HepG2 (cell line): ENCODE data around the gene SNX21. TPM values are rescaled to one million over a fixed set of nuclear protein-coding genes. Genes with fewer than 3 reads are reported as not detected.

Experiments
- ATRX ChIP-seq: sonication (generic); formaldehyde crosslinking; IDR thresholded peaks from 2 replicates; pipeline ENCODE4 v1.4.0; 2020; ENCODE audit warnings: missing genetic modification reagents, borderline replicate concordance
- ETS1 ChIP-seq: sonication (generic); formaldehyde crosslinking; IDR thresholded peaks from 2 replicates; pipeline ENCODE4 v1.4.0; 2020; ENCODE audit warnings: missing genetic modification reagents
- FOSL1 ChIP-seq: sonication (generic); formaldehyde crosslinking; IDR thresholded peaks from 2 replicates; pipeline ENCODE4 v1.9.0; 2021; ENCODE audit warnings: missing genetic modification reagents, borderline replicate concordance
- GLMP ChIP-seq: sonication (generic); formaldehyde crosslinking; IDR thresholded peaks from 2 replicates; pipeline ENCODE4 v1.9.0; 2021; ENCODE audit warnings: missing genetic modification reagents, mild to moderate bottlenecking, borderline replicate concordance
- HMGA1 ChIP-seq: sonication (generic); formaldehyde crosslinking; conservative IDR thresholded peaks from 2 replicates; pipeline ENCODE4 v1.4.0; 2020; ENCODE audit warnings: missing genetic modification reagents
- JUN ChIP-seq: sonication (generic); formaldehyde crosslinking; IDR thresholded peaks from 2 replicates; pipeline ENCODE4 v1.4.0; 2020; ENCODE audit warnings: mild to moderate bottlenecking, missing genetic modification reagents
- KDM1A ChIP-seq: IDR thresholded peaks from 2 replicates; pipeline ENCODE4 v1.6.1; 2016; ENCODE audit warnings: missing compliant biosample characterization
- KLF9 ChIP-seq: IDR thresholded peaks from 2 replicates; pipeline ENCODE4 v1.6.1; 2016; ENCODE audit warnings: low read depth
- NR2F1 ChIP-seq, 2 experiments: fragments of 450-650 bp in 1 of 2; formaldehyde crosslinking in 1 of 2; IDR thresholded peaks; 2 replicates each; pipeline versions ENCODE4 v1.5.0 to v1.6.1; 2016 to 2020; ENCODE audit warnings: mild to moderate bottlenecking in 1 of 2, missing compliant biosample characterization in 1 of 2, missing genetic modification reagents in 1 of 2, moderate library complexity in 1 of 2
- POLR2A ChIP-seq, 2 experiments: IDR thresholded peaks; 2 replicates each; pipeline ENCODE4 v1.6.1; 2011; ENCODE audit warnings: low read depth in 2 of 2, low read length in 2 of 2, mild to moderate bottlenecking in 1 of 2, moderate library complexity in 1 of 2; ENCODE audit not compliant: insufficient read depth in 1 of 2
- TBL1XR1 ChIP-seq: fragments of 150-350 bp; IDR thresholded peaks from 2 replicates; pipeline ENCODE4 v1.6.1; 2014; ENCODE audit warnings: borderline replicate concordance, low read length; ENCODE audit not compliant: partially characterized antibody
- ZBED4 ChIP-seq: sonication (generic); formaldehyde crosslinking; IDR thresholded peaks from 2 replicates; pipeline ENCODE4 v1.4.0; 2020; ENCODE audit warnings: missing genetic modification reagents, borderline replicate concordance
- ZBTB34 ChIP-seq: sonication (generic); formaldehyde crosslinking; IDR thresholded peaks from 2 replicates; pipeline ENCODE4 v1.8.0; 2022; ENCODE audit warnings: mild to moderate bottlenecking, missing genetic modification reagents
- ZBTB38 ChIP-seq: sonication (generic); formaldehyde crosslinking; IDR thresholded peaks from 2 replicates; pipeline ENCODE4 v1.5.1; 2020; ENCODE audit warnings: mild to moderate bottlenecking, missing genetic modification reagents
- ZFP37 ChIP-seq: sonication (generic); formaldehyde crosslinking; IDR thresholded peaks from 2 replicates; pipeline ENCODE4 v1.4.0; 2020; ENCODE audit warnings: missing genetic modification reagents, borderline replicate concordance
- ZKSCAN5 ChIP-seq: sonication (generic); formaldehyde crosslinking; IDR thresholded peaks from 2 replicates; pipeline ENCODE4 v1.5.1; 2020; ENCODE audit warnings: mild to moderate bottlenecking, missing genetic modification reagents
- ZNF18 ChIP-seq: sonication (generic); formaldehyde crosslinking; IDR thresholded peaks from 2 replicates; pipeline ENCODE4 v1.8.0; 2022; ENCODE audit warnings: mild to moderate bottlenecking, missing genetic modification reagents; ENCODE audit not compliant: insufficient replicate concordance
- ZNF451 ChIP-seq: sonication (generic); formaldehyde crosslinking; IDR thresholded peaks from 2 replicates; pipeline ENCODE4 v1.5.0; 2020; ENCODE audit warnings: mild to moderate bottlenecking, missing genetic modification reagents
- ZSCAN9 ChIP-seq: IDR thresholded peaks from 2 replicates; pipeline ENCODE4 v1.6.1; 2016; ENCODE audit warnings: borderline replicate concordance
- polyA plus RNA-seq, 8 experiments: library from polyadenylated mRNA; depleted of rRNA in 3 of 8; stranded (reverse) in 7 of 8; unstranded in 1 of 8; fragments of >200 nt; fragmentation: Illumina TruSeq in 4 of 8; extraction: Trizol in 4 of 8; gene quantifications; 2 replicates each; pipeline versions ENCODE4 v1.2.1 to v1.2.3, GENCODE V29; 2011 to 2016; ENCODE audit warnings: low read depth in 4 of 8, missing spikeins in 1 of 8, mixed read lengths in 1 of 8; ENCODE audit not compliant: insufficient read depth in 1 of 8
- total RNA-seq, 5 experiments: library from RNA; depleted of rRNA; stranded (reverse); fragments of >200 nt; fragmentation: Illumina TruSeq; extraction: Trizol; gene quantifications; 2 replicates each; pipeline ENCODE4 v1.2.3, GENCODE V29; 2016; ENCODE audit warnings: low read depth in 1 of 5

Gene SNX21
- total and polyA plus RNA-seq, 2 of the 13 experiments (the other 11 are each of a cell fraction or from before 2014, with no cell fraction given), result 7.7 to 12.8 TPM

- TF ChIP-seq HMGA1 (no peak), ZBTB34 (CRISPR knock-in tag) (no peak; the same call in 1 of the 2 replicates), FOSL1 (CRISPR knock-in tag) (no peak), ETS1 (CRISPR knock-in tag) (no peak), TBL1XR1 (peak; percentile 58), POLR2A (IDR thresholded peaks at IDR 0.05; ENCODE audit: insufficient read depth in 1 of 2, low read depth in 2 of 2, low read length in 2 of 2) (peak; percentile 97 to 99), ATRX (CRISPR knock-in tag) (no peak), ZNF451 (CRISPR knock-in tag) (no peak), KDM1A (CRISPR knock-in tag) (no peak), ZBED4 (peak; percentile 77), ZFP37 (0 out of 2 replicates have a peak, but pooled peaks have one; percentile 56), NR2F1 (CRISPR knock-in tag; IDR thresholded peaks at IDR 0.05) (peak; percentile 65 to 97), GLMP (CRISPR knock-in tag) (no peak), JUN (CRISPR knock-in tag) (0 out of 2 replicates have a peak, but pooled peaks have one; percentile 80), ZNF18 (CRISPR knock-in tag) (no peak), ZBTB38 (CRISPR knock-in tag) (0 out of 2 replicates have a peak, but pooled peaks have one; percentile 8), ZKSCAN5 (CRISPR knock-in tag) (peak; percentile 51; the same call in 1 of the 2 replicates), KLF9 (CRISPR knock-in tag) (no peak), ZSCAN9 (CRISPR knock-in tag) (peak; percentile 16; the same call in 1 of the 2 replicates)
These were observed 47.6 kb downstream of the SNX21 start, which contains the start of gene ZSWIM1 (continued) for GRCh38 chr20:45880988-45881788.
